Activated CD4-positive, alpha-beta memory T cell treated with anti-CD3 and anti-CD28 coated beads for 36 hours (primary cell): ENCODE measurements around the gene ZNF397. TPM values are rescaled to one million over a fixed set of nuclear protein-coding genes. Genes with fewer than 3 reads are reported as not detected.

Source experiments
- CTCF ChIA-PET: fragments of 350-600 bp; sonication (Branson Sonifier 250); formaldehyde crosslinking; loops from one replicate; lab custom pipeline; 2021; ENCODE audit warnings: antibody characterized with exemption, inconsistent platforms; lab: Charles Lee
- POLR2A ChIA-PET: fragments of 350-600 bp; sonication (Branson Sonifier 250); formaldehyde crosslinking; loops from one replicate; lab custom pipeline; 2021; ENCODE audit warnings: antibody characterized with exemption; lab: Charles Lee
- DNase-seq: peaks from one replicate; pipeline ENCODE4 v3.0.0-alpha.2; 2020
- H3K27ac Mint-ChIP-seq: one replicate; pipeline ENCODE4 v1.8.0; 2021; ENCODE audit warnings: mixed read lengths
- H3K27me3 Mint-ChIP-seq: one replicate; pipeline ENCODE4 v1.8.0; 2021; ENCODE audit warnings: mixed read lengths
- H3K36me3 Mint-ChIP-seq: one replicate; pipeline ENCODE4 v1.8.0; 2021; ENCODE audit warnings: mixed read lengths
- H3K4me1 Mint-ChIP-seq: one replicate; pipeline ENCODE4 v1.8.0; 2021; ENCODE audit warnings: low read depth, mixed read lengths
- H3K4me3 Mint-ChIP-seq: one replicate; pipeline ENCODE4 v1.8.0; 2021; ENCODE audit warnings: mild to moderate bottlenecking, mixed read lengths
- H3K9me3 Mint-ChIP-seq: one replicate; pipeline ENCODE4 v1.8.0; 2021; ENCODE audit warnings: mixed read lengths
- intact Hi-C: fragments of 100-400 bp; cut with micrococcal nuclease; formaldehyde crosslinking; loops from one replicate; pipeline ENCODE4 v1.15.1; 2023
- total RNA-seq, 2 experiments: library from RNA; stranded (reverse); gene quantifications; one replicate each; pipeline ENCODE4 v1.2.3, GENCODE V29; 2021

ZNF397 gene
- total RNA-seq, 2 experiments from 2014 or later, result 19.2 to 19.6 TPM

GRCh38 chr18:35306588-35307250, 65.9 kb downstream of the ZNF397 start:
- no peaks in the 10 kb centered on the region for H3K27me3 Mint-ChIP-seq
- ChIA-PET CTCF (no interaction called here), POLR2A (no interaction called here)
- no peaks in the 10 kb centered on the region for H3K4me1 Mint-ChIP-seq
- H3K27ac Mint-ChIP-seq, result no peak overlapping the region
- intact Hi-C loops, result no loop called here
- H3K9me3 Mint-ChIP-seq, result peaks cover 90% of the 10 kb centered on the region
- no peak for DNase-seq
- H3K36me3 Mint-ChIP-seq, result peaks cover 85% of the 10 kb centered on the region
- no peak overlapping the region for H3K4me3 Mint-ChIP-seq

Other genes starting within 250 kb of the ZNF397 start
- gene MAPRE2, start 199.6 kb upstream of the ZNF397 start, total RNA-seq, result 10 to 100 TPM; 46.4 to 46.5 TPM
- gene ZSCAN30, start 49.2 kb downstream of the ZNF397 start, total RNA-seq, result 10 to 100 TPM; 17.9 to 19.6 TPM
- 10 to 100 TPM; 40.6 to 48.6 TPM for gene ZNF24, start 103.4 kb downstream of the ZNF397 start, total RNA-seq
- 1 to 10 TPM in 1 of 2 experiments, under 1 TPM in 1; 0.93 to 1.6 TPM for gene ZNF396, start 136.3 kb downstream of the ZNF397 start, total RNA-seq